HG03108 (cell line): Measurements from ENCODE around the gene UTP20.

ENCODE experiments used
- ATAC-seq: cut with Tn5 transposase; IDR thresholded peaks from one replicate; pipeline ENCODE4 v1.9.1; 2021; ENCODE audit warnings: moderate library complexity; ENCODE audit not compliant: unreplicated experiment

Gene UTP20

DNA sequence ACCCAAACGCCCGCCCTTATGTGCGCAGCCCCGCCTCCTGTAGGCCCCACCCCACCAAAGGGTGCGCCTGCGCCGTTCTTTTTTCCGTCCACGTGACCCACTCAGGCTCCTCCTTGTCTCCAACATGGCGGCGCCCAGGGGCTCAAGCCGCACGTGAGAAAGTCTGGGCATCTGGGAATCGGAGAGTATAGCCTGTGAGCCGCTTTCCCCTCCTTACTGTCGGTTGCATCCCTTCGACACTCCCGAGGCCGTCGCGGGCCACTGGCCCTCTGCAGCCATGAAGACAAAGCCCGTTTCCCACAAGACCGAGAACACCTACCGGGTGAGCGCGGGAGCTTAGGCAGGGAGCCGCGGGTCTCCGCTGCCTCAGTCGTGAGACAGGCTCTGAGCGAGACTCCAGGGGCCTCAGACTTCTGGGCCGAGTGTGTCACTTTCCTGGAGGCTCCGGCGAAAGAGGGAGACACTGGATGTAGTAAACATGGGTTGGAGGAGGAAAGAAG, at the start of gene UTP20:
Gene UTP20 (plus strand): TSS at position 100 of the 500 bp plus-strand sequence. CDS start 178 bp downstream, at position 278.
- ATAC-seq: peak; percentile 99

DNA sequence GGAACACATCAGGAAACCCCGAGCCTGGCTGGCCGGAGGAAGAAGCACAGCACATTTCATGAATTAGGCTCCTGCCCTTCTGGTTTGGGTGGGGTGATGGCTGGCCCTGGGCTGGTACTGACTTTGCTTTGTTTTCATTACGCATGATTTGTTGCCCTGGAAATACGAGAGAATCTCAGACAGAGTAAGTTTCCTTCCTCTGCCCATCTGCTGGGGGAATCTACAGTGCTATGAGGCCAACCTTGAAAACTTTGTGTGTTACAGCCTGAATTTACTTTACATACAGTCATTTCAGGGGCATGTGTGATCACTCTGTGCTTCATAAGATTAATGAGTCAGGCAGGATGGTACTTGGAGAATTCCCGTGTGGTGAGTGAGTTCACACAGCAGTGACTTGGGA, 49.4 kb upstream of the UTP20 start:
- no peak for ATAC-seq

DNA sequence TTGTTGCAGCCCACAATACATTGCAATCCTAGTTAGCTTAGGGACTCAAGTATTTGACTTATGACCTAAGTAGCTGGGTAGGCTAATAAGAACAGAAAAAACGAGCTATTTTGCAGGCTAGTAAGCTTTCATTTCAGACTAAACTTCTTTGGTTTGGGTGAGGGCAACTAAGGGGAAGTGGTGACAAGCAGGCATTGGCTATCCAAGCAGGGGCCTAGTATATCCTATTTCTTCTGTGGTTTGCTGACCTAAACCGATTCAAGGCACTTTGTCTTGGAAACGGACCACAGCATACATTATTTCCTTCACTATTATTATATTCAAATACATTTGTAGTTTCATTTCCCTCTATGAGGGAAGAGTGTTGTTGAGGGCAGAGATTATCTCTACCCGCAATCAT, 48.3 kb upstream of the UTP20 start:
- ATAC-seq: no peak

DNA sequence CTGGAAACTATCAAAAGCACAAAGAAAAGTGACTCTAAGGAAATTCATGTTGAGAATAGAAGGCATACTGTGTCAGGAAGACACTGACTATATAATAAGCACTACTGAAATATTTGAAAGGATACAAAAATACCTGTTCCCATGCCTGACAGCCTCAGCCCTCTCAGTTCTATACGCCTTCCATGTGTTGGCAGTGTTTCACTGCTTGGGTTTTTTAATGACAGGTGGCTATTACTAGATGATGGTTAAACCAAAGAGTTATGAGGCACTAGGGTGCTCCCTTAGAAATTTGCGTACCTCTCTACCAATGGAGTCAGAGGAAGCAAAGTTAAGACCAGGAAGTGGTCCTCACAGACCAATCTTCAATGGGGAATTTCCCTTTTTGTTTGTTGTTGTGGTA, 44.2 kb upstream of the UTP20 start:
- no peak for ATAC-seq

DNA sequence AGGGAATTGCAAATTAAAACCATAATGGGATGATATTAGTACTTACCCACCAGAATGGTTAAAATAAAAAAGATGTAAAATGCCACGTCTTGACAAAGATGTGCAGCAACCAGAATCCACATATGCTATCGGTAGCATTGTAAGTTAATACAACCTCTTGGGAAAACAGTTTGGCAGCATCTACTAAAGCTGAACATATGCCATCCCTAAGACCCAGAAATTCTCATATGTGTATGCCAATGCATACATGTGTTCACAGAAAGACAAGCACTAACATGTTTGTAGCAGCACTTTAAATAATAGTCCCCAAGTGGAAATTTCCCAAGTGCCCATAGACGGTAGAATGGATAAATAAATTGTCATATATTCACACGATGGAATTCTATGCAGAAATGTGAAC, 41.6 kb upstream of the UTP20 start:
- ATAC-seq: no peak

DNA sequence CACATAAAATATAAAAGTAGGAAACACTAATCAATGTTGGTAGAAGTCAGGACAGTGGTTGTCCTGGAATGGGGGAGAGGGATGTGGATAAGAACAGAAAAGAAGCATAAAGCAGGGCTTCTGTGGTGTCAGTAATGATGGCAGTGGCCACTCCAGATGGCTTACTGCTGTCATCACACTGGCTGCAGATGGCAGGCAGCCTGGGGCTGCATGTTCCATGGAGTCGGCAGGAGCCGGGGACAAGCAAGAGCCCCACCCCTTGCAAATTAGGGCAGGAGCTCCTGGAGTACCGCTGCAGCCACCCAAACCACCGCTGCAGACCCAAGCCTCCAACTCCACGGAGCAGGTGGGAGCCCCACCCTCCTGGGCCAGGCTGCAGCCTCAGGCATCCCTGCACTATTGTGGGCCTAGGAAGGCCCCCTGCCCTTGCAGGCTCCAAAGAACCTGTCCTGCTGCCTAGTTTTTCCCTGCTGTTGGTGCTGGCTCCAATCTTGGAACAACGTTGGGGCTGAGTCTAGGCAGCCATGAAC, 41.0 kb upstream of the UTP20 start:
- no peak for ATAC-seq

DNA sequence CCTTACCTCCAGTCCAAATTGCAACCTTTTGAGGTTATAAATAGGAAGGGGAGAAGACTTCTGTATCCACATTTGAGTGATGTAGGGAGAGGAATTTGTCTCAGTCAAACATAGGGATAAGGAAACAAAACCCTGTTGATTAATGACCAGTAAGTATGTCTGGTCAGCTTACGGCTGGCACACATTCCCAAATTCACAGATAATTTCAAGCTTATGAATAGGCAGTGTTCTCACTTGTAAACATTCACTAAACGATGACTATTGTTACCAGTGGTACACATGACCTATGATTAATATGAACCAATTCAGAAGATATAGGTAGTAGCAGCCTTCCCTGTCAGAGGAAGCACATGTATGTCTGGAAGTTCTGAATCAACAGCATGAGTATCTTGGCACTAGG, 36.8 kb upstream of the UTP20 start:
- no peak for ATAC-seq

DNA sequence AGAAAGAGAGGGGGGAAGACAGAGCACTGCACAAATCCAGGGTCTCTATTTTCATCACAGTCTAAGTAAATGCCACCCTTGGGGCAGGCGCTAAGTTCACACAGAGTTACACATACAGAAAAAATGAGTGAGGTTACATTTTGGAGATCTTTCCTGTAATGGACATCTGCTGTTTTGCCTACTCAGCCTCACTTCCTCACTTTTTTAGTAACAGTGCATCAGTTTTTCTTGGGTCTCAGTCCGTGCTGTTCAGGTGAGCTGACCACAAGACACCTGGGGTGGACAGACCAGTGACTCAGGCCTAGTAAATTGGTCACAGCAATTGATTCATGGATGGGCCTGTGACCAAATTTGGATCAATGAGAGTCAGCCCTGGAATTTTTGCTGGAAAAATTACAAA, 36.3 kb upstream of the UTP20 start:
- no peak for ATAC-seq

DNA sequence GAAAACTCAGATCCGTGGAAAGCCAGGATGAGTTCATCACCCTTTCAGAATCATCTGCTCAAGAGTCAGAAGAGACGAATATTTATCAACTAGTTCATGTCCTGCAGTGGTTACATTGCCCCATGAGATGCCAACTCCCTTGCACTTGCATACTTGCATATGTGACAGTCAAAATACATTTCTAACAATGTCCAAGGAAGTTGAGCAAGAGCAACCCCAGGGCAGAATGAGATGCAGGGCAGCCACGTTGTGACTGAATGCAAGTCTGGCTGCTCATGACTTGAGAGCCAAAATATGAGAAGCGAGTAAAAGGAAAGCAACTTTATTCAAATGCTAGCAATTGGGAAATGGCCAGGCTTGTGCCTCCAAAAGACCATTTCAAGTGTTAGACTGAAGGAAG, 23.6 kb upstream of the UTP20 start:
- no peak for ATAC-seq

DNA sequence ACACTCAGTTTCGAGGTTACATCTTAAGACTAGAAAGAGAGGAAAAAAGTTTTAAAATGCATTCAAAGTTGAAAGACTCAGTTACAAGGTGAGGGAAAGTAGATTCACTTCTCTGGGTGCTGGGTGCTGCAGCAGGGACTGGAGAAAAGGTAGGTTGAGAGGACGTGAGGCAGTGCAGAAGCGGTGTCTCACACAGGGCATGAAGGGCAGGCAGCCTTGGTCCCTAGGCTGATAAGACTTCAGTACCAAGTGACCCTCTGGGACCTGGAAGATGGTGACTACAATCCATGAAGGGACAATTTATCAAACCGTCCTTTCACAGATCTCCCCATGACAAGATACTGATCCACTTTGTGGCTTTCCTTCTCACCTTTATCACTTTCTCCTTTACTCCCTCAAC, 22.5 kb upstream of the UTP20 start:
- no peak for ATAC-seq

DNA sequence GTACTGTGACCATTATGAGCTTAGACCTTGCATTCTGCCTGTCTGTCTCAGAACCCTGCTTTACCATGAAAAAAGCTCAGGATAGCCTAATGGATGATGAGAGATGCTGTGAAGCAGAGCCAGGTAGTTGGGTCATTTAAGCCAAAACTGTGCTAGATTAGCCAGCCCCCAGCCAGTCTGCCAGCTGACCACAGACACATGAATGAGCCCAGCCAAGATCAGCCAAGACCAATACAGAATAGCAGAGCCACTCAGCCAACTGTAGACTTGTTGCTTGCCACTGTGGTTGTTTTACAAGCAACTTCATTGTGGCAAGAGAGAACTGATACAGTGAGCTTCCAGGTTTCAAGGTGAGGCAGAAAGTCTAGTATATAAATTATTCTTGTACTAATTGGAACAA, 12.8 kb upstream of the UTP20 start:
- ATAC-seq: no peak

DNA sequence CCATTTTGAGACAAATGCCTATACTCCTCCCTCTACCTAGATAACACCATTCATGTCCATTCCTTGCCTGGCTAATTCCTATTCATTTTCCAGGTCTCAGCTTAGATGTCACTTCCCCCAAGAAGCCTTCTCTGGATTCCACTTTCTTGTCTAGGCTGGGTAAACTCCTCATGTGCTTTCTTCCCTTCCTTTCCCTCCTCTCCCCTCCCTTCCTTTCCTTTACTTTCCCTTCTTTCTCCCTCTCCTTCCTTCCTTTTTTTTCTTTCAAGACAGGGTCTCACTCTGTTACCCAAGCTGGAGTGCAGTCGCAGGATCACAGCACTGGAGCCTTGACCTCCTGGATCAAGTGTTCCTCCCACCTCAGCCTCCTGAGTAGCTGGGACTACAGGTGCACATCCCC, 3.5 kb upstream of the UTP20 start:
- no peak for ATAC-seq

DNA sequence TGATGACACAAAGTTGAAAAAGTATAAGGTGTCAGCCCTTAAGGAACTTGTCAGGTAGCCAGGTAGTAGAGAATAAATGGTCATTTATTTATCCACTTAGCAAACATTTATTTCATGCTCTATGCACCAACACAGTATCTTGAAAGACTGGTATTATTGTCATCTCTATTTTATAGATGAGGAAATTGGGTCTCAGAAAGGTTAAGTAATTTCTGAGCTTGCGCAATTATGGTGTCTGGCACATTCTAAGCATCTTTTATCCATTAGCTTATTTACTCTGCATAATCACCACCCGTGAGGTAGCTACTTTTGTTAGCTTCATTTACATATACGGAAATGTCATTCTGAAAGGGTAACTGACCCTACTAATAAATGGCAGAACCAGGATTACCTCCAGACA, 2.5 kb upstream of the UTP20 start:
- ATAC-seq: no peak

DNA sequence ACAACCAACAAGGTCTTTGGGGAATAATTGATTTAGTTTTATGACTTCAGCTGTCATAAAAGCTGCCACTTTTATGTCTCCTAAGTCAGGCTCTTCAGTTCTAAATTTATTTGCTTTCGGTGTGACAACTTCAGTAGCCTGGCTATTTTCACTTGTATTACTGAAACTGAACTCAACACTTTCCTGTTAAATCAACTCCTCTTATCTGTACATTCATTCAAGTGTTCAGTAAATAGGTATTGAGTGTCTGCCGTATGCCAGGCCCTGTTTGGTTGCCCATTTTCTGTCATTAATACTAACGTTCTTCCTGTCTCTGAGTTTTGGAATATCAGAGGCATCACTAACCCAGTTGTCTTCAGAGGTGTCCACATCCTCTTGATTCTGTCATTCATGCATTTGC, 7.5 kb downstream of the UTP20 start:
- no peak for ATAC-seq

DNA sequence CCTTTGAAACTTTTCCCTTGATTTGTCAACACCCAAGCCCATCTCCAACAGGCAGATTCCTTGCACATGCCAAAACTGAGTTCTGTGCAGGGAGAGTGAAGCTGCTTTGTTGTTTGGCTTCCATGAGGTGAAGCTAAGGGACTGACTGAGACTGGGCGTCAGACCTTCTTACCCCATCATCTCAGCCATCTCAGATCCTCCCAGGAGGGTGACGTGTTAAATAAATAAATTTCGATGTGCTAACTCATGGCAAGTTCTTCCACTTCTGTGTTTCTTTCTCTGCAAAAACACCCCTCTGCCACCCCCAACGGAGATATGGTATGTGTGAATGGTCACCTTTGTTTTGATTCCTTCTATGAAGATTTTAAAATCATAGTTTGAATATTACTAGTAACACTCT, 17.8 kb downstream of the UTP20 start:
- ATAC-seq: no peak

DNA sequence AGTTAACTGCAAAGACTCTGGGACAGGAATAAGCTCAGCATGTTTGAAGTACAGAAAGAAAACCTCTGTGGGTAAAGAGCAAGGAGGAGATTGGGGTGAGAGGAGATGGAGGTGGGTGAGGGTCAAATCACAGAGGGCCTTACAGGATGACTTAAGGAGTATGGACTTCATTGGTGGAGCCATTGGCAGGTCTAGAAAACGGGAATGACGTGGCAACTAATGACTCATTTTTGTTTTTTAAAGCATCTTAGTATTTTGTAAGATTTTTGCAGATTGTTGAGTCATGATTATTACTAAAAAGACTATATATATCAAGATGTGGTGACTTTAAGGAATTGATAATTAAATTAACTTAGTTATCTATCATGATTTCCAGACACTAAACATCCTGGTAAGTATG, 18.5 kb downstream of the UTP20 start:
- ATAC-seq: no peak

DNA sequence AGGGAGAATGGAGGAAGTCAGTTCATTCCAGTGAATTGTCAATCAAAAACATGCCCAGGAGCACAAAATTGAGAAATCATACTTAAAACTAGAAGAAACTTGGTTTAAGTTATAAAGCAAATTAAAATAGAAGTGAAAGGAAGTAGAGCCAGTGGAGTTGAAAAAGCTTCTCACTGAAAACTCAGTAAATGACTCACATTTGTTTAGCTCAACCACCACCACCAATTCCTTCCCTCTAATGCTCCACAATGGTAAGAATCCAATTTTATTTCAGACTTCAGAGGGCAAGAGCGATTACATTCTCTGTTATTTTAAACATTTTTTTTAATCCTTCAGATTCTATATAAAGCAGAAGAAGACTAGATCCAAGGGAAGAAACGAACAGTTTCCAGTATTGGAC, 19.4 kb downstream of the UTP20 start:
- no peak for ATAC-seq

DNA sequence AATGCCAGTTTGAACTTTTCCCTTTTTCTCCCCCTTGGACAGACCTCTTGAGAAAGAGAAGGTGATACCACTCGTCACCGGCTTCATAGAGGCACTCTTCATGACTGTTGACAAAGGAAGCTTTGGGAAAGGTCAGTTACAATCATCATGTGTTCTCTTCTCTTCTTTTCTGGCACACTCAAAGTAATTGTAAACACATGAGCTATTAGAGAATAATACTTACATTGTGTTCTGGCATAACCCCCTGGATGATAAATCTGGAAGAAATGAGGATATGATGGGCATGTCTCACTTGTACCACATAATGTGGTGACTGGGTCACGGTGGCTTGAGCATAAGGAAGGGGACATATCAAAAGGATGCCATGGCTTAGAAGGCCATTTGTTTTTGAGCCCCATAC, 20.0 kb downstream of the UTP20 start:
- ATAC-seq: no peak

DNA sequence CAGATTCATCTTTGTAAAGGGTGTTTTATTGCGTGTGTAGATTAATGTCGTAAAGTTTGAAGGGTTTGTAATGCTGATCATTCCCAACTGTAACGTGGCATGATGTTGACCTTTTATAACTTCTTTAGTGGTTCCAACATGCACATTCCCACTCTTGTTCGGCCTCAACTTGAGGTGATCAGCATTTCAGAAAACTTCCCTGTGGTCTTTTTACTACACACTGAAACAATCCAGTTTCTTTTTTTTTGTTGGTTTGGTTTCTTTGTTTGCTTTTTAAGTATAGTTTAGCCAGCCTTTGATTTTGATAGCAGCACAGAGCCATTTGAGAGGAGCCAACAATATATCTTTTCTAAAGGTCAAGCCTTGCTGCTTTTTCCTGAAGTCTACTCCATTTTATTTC, 22.8 kb downstream of the UTP20 start:
- ATAC-seq: no peak

DNA sequence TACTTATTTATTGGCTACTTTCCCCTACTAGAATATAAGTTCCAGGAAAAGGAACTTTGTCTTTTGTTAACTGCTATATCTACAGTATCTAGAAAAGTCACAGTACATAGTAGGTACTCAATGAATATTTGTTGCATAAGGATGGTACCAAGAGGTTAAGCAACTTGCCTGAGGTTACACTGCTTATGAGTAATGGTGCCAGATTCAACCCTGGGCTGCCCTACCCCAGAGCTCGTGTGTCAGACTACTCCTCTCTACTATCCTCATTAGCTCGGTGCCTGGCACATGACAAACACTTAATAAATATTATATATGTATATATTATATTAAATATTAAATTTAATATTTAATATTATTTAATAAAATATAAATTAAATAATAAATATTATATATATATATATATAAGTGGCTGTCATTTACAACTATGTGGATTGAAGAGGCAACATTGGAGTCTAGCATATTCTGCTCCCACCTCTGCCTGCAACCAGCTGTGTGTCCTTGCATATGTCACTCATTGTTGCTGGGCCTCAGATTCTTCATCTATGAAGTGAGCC, 25.4 kb downstream of the UTP20 start:
- ATAC-seq: no peak

DNA sequence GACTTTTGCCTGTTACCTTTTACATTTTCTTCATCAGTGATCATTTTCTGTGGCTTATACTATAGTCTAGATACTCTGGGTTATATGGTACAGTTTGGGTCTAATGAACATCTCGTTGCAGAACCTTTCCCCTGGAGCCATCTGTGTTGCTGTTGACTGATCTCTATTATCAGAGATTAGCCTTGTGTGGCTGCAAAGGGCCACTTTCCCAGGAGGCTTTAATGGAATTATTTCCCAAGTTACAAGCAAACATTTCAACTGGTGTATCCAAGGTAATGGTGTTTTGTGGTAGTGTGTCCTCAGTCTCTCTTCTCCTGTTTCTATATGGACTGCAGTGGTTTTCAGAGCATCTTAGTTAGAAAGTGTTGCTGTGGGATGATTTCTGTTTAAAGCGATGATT, 25.9 kb downstream of the UTP20 start:
- no peak for ATAC-seq

DNA sequence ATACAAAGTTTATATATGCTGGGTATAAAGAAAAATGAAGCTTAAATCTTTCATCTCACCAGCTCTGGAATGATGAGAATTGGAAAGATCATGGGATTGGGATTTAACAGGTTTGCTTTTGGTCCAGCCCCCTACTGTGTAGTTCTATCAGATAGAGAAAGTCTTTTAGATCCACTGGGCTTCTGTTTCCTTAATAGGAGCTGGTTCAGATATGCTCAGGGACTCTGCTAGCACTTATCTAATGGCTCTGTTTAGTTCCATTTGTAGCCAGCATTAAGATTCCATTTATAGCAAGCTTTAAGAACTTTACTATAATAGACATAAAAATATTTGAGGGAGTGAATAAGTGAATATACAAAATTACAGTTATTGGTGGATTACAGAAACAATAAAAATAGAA, 42.6 kb downstream of the UTP20 start:
- ATAC-seq: no peak

DNA sequence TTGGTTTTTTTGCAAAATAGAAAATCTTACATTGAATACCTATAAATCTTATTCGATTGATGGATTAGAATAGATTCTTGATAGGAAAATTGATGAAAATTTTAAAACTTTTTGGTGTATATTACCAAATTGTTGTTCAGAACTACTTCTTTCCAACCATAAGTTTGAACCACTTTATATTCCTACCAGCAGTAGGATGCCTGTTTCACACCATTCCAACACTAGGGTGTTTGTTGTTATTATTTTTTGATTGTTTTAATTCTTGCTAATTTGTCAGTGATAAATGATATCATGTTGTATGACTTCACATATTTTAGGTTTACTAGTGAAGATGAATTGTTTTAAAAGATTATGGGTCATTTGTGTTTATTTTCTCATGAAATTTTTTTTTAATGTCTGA, 43.4 kb downstream of the UTP20 start:
- no peak for ATAC-seq
